Tibial nerve (tissue), 4 donors: ENCODE results near the gene COL4A2.

Experiments
- EP300 ChIP-seq, 2 donors: sonication (generic); formaldehyde crosslinking; IDR thresholded peaks; one replicate each; pipeline ENCODE4 v1.6.1; 2017; ENCODE audit warnings: antibody characterized with exemption in 2 of 2, mild to moderate bottlenecking in 1 of 2
- POLR2A ChIP-seq, 2 donors: fragments of 450-650 bp; IDR thresholded peaks; one replicate each; pipeline ENCODE4 v1.6.1; 2017; ENCODE audit warnings: antibody characterized with exemption in 2 of 2, mild to moderate bottlenecking in 2 of 2, moderate library complexity in 2 of 2
- TF ChIP-seq, protein P1 (sequence below), 5 experiments: fragments of 200-600 bp in 3 of 5; fragments of 450-650 bp in 2 of 5; sonication (generic) in 3 of 5; IDR thresholded peaks; one replicate each; pipeline ENCODE4 v1.5.1; 2016 to 2019; ENCODE audit warnings: antibody characterized with exemption in 5 of 5, mild to moderate bottlenecking in 3 of 5, moderate library complexity in 2 of 5

DNA sequence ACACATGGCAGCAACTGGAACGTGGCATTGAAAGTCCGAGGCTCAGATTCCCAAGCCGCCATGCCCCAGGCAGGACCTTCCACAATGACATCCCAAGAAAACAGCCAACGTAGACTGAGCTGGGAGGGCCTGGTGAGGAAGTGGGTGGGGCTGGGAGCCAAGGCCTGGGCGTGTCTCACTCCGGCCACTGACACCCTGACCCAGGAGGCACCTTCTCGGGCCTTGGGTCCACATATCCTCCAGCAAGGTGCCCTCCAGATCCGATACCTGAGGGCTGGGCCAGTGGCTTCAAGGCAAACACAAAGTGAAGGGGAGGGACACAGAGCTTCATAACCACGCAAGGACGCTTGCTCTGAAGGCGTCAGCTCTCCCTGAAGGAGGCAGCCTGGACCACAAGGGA is 211.5 kb downstream of the COL4A2 start:
- TF ChIP-seq, protein P1, sequence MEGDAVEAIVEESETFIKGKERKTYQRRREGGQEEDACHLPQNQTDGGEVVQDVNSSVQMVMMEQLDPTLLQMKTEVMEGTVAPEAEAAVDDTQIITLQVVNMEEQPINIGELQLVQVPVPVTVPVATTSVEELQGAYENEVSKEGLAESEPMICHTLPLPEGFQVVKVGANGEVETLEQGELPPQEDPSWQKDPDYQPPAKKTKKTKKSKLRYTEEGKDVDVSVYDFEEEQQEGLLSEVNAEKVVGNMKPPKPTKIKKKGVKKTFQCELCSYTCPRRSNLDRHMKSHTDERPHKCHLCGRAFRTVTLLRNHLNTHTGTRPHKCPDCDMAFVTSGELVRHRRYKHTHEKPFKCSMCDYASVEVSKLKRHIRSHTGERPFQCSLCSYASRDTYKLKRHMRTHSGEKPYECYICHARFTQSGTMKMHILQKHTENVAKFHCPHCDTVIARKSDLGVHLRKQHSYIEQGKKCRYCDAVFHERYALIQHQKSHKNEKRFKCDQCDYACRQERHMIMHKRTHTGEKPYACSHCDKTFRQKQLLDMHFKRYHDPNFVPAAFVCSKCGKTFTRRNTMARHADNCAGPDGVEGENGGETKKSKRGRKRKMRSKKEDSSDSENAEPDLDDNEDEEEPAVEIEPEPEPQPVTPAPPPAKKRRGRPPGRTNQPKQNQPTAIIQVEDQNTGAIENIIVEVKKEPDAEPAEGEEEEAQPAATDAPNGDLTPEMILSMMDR (IDR thresholded peaks at IDR 0.05) = no peak
- TF ChIP-seq POLR2A (IDR thresholded peaks at IDR 0.05) (no peak), EP300 (IDR thresholded peaks at IDR 0.05) (no peak)
